Astrocyte (in vitro differentiated cells and primary cell): ENCODE measurements around the gene ADORA1.

ENCODE experiments used
- EZH2 ChIP-seq: IDR thresholded peaks from 2 replicates; pipeline ENCODE4 v1.6.1; 2012; ENCODE audit warnings: mild to moderate bottlenecking, low read length, inconsistent platforms; ENCODE audit not compliant: insufficient read depth
- TF ChIP-seq, protein P1 (sequence below): IDR thresholded peaks from 2 replicates; pipeline ENCODE4 v1.5.1; 2011; ENCODE audit warnings: low read depth, mild to moderate bottlenecking, inconsistent platforms, low read length, moderate library complexity; ENCODE audit not compliant: insufficient read depth

DNA sequence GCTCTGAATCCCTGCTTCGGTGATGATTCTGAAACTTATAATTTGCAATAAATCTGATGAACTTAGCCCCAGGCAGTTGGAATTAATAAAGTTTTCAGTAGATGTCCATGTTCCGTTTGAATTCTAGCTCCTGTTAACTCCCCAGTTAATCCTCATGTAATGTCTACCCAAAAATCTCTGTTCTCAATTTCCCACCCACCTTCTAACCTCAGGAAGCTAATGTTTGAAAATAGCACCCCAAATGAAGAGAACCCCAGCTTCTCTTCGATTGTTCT is 45.4 kb upstream of the ADORA1 start:
- TF ChIP-seq, protein P1, sequence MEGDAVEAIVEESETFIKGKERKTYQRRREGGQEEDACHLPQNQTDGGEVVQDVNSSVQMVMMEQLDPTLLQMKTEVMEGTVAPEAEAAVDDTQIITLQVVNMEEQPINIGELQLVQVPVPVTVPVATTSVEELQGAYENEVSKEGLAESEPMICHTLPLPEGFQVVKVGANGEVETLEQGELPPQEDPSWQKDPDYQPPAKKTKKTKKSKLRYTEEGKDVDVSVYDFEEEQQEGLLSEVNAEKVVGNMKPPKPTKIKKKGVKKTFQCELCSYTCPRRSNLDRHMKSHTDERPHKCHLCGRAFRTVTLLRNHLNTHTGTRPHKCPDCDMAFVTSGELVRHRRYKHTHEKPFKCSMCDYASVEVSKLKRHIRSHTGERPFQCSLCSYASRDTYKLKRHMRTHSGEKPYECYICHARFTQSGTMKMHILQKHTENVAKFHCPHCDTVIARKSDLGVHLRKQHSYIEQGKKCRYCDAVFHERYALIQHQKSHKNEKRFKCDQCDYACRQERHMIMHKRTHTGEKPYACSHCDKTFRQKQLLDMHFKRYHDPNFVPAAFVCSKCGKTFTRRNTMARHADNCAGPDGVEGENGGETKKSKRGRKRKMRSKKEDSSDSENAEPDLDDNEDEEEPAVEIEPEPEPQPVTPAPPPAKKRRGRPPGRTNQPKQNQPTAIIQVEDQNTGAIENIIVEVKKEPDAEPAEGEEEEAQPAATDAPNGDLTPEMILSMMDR = no peak
- TF ChIP-seq EZH2 = no peak
